GM18951 (cell line): Measurements from ENCODE around the gene ARHGEF25.
"Not testable (repeated sequence)": the region's sequence is repeated elsewhere in the genome, so short reads cannot be mapped to it uniquely, and the experiment has no call there.

Experiments
- POLR2A ChIP-seq: IDR thresholded peaks from 4 replicates; pipeline ENCODE4 v1.6.1; 2011; ENCODE audit warnings: mild to moderate bottlenecking; ENCODE audit not compliant: insufficient read length, insufficient read depth; ENCODE audit errors: extremely low read depth
- in situ Hi-C: fragments of 300-500 bp; cut with MboI; formaldehyde crosslinking; loops from one replicate; pipeline ENCODE4 v1.12.0; 2022; ENCODE audit warnings: low sequenced_read_pairs, mixed read lengths, inconsistent platforms; ENCODE audit not compliant: unreplicated experiment

ARHGEF25 gene

DNA sequence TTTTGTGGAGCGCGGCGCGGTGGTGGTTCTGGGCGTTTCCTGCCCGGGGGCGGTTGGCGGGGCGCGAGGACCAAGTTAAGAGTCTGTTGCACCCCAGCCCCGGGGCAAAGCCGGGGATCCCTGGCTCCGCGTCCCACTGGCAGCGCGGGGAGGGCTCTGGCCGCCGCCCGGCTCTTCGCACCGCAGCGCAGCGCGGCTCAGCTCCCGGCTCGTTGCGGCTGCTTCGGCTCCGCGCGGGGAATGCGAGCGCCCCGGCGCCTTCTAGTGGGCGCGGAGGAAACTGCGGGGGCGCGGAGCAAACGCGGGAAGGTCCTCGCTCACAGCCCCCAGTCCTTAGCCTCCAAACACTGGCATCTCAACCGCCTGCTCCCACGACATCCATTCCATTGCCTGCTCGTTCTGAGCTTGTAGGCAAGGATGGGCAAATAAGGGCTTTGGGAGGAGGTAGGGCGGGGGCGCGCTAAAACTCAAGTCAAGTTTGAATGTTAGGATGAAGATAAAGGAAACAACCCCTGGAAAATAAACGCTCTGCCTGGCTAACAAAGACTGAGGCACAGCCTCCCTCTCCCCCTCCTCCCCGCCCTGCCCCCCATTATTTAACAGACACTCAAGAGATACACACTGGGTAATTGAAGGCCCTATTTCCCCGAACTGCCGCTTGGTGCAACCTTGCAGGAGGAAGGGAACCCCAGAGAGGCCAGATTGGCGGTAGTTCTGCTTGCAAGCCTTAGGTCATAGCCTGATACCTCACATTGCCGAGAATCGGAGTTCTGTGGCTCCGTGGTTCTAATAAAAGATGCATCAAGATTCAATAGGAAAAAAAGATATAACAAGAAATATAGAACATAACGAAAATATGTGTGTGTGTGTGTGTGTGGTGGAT, 22.0 kb downstream of the ARHGEF25 start, which contains the start of gene B4GALNT1:
TSS of gene B4GALNT1 (minus strand) at position 244 of the 883 bp plus-strand sequence. CDS start 1,069 bp downstream, outside the sequence.
- no peak for TF ChIP-seq POLR2A
- in situ Hi-C loops: no loop called here

DNA sequence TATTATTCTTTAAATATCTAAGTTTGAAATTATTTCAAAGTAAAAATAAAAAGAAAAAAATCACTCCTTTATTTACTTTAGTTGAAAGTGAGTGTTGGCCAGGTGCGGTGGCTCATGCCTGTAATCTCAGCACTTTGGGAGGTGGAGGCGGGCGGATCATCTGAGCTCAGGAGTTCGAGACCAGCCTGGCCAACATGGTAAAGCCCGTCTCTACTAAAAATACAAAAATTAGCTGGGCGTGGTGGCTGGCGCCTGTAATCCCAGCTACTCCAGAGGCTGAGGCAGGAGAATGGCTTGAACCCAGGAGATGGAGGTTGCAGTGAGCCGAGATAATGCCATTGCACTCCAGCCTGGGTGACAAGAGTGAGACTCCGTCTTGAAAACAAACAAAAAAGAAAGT, 25.5 kb downstream of the ARHGEF25 start:
- in situ Hi-C loops: not testable (repeated sequence)

DNA sequence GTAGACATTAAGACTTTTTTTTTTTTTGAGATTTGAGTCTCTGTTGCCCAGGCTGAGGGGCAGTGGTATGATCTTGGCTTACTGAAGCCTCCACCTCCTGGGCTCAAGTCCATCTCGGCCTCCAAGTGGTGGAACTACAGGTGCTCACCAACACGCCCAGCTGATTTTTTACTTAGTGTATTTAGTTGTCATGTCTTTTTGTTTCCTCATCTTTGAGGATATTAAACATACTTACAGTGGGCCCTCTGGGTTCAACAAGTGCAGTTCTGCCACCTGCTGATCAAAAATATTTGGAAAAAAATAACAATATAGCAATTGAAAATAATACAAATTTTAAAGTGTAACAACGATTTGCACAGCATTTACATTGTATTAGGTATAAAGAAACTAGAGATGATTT, 26.1 kb downstream of the ARHGEF25 start:
- no peak for TF ChIP-seq POLR2A
- in situ Hi-C loops: no loop called here

DNA sequence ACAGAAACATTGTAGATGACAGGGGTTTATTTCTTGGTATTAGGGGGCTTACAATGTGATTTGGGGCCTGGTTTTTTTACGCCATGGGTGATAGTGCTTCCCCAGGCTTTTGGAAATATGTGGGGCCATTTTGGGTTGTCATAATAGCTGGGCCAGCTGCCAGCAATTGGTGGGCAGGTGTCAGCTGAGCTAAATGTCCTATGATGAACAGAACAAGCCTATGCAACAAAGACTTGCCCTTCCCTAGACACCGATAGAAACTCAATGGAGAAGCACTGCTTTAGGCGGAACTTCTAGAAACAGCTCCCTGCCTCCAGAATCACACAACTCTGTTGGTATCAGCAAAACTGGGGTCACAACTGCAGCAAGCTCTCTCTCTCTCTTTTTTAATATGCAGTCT, 26.9 kb downstream of the ARHGEF25 start:
- TF ChIP-seq POLR2A: no peak
- in situ Hi-C loops: no loop called here

DNA sequence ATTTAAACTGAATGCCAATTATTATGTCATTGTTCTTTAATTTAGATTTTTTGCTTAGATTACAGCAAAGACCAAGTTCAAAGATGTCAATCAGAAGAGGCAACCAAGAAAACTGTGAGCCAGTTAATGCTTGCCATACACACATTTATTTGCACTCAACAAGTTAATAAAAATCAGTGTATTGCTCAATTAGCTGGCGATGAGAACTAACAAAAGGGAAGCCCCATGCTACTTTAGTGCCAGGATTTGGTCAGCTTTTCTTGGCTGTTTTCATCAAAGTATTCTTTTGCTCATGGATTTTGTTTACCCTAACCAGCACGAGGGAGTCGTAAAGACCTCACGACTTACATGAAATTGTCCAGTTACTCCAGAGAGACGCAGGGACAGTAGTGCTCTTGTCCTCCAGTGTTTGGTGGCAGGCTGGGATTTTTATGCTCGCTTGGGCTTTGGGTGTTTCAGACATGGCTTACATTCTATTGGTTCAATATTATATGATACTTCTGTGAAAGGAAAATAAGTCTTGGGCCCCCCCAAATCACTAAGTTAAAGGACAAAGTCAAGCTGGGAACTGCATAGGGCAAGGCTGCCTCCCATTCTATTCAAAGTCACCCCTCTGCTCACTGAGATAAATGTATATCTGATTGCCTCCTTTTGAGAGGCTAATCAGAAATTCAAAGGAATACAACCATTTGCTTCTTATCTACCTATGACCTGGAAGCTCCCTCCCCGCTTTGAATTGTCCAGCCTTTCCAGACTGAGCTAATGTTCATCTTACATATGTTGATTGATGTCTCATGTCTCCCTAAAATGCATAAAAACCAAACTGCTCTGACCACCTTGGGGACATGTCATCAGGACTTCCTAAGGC, 29.2 kb downstream of the ARHGEF25 start:
- no peak for TF ChIP-seq POLR2A
- in situ Hi-C loops: no loop called here

DNA sequence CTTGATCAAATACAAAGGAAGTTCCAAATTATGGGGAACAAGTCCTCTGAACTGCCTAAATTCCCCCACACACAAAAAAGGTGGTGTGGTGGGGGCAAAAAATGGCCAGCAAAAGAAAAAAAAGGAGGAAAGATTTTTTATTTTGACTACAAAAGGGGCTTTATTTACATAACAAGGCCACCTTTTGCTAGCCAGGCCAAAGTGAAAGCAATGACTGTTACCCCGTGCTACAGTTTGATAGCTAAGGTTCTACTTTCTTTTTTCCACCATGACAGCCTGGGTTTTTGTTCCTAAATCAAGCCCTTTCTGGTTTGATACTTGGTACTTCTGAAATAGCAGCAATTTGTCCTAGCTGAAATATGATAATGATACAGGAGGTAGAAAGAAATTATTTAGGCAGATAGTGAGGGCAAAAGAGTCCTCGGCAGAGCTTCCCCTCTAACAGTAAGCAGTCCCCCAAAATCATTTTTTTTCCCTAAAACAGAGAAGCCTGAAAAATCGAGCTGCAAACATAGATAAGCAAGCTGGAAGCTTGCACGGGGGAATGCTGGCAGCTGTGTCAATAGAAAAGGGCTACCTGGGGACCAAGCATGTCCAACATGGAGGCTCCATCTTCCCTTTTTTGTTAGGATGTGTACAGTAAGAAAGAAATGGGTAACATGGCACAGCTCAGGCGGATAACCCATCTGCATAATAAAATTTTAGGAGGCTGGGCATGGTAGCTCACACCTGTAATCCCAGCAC, 30.6 kb downstream of the ARHGEF25 start:
- in situ Hi-C loops: no loop called here
- TF ChIP-seq POLR2A: no peak

DNA sequence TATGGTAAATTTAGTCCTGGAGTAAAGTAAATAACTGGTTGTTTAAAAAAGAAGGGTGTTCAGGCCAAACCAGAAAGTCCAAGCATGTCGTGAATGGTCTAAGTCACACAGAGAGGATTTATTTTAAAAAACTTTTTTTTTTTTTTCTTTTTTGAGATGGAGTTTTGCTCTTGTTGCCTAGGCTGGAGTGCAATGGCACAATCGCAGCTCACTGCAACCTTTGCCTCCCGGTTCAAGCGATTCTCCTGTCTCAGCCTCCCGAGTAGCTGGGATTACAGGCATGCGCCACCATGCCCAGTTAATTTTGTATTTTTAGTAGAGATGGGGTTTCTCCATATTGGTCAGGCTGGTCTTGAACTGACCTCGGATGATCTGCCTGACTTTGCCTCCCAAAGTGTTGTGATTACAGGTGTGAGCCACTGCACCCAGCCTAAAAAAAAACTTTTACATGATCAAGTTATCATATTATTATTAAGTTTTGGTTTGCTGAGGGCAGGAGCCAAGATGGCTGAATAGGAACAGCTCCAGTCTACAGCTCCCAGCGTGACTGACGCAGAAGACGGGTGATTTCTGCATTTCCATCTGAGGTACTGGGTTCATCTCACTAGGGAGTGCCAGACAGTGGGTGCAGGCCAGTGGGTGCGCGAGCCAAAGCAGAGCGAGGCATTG, 34.9 kb downstream of the ARHGEF25 start:
- in situ Hi-C loops: not testable (repeated sequence)

DNA sequence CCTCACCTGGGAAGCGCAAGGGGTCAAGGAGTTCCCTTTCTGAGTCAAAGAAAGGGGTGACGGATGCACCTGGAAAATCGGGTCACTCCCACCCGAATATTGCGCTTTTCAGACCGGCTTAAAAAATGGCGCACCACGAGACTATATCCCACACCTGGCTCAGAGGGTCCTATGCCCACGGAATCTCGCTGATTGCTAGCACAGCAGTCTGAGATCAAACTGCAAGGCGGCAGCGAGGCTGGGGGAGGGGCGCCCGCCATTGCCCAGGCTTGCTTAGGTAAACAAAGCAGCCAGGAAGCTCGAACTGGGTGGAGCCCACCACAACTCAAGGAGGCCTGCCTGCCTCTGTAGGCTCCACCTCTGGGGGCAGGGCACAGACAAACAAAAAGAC, 35.4 kb downstream of the ARHGEF25 start:
- in situ Hi-C loops: not testable (repeated sequence)

DNA sequence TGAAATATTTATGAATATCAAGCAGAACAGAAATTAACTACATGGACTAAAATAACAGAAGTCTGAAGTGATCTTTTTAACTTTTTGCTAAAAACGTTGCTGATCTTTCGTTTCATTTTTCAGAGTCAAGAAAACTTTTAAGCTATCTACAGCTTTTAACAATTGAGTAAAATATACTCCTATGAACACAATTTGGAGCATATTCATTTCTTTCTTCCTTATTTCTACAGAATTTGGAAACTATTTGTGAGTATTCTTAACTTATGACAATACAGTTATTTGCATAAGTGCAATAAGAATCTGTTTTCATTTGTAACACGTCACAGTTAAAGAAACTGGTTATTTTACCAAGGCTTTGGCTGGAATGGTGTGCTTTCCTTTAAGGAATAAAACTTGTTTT, 42.8 kb downstream of the ARHGEF25 start:
- in situ Hi-C loops: no loop called here
- TF ChIP-seq POLR2A: no peak

DNA sequence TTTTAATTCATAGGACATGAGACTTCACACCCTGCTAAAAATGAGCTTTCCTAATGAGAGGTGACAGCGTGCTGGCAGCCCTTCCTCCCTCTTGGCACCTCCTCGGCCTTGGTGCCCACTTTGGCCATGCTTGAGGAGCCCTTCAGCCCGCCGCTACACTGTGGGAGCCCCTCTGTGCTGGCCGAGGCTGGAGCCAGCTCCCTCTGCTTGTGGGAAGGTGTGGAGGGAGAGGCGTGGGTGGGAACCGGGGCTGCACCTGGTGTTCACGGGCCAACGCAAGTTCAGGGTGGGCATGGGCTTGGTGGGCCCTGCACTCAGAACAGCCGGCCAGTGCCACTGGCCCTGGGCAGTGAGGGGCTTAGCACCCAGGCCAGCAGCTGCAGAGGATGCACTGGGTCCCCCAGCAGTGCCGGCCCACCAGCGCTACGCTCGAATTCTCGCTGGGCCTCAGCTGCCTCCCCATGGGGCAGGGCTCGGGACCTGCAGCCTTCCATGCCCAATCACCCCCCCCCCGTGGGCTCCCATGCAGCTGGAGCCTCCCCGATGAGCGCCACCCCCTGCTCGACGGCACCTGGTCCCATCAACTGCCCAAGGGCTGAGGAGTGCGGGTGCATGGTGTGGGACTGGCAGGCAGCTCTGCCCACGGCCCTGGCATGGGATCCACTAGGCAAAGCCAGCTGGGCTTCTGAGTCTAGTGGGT, 44.5 kb downstream of the ARHGEF25 start:
- in situ Hi-C loops: no loop called here
- no peak for TF ChIP-seq POLR2A

DNA sequence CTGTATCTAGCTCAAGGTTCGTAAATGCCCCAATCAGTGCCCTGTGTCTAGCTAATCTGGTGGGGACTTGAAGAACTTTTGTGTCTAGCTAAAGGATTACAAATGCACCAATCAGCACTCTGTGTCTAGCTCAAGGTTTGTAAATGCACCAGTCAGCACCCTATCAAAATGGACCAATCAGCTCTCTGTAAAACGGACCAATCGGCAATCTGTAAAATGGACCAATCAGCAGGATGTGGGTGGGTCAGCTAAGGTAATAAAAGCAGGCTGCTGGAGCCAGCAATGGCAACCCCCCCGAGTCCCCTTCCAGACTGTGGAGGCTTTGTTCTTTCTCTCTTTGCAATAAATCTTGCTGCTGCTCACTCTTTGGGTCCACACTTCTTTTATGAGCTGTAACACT, 45.2 kb downstream of the ARHGEF25 start:
- in situ Hi-C loops: not testable (repeated sequence)

DNA sequence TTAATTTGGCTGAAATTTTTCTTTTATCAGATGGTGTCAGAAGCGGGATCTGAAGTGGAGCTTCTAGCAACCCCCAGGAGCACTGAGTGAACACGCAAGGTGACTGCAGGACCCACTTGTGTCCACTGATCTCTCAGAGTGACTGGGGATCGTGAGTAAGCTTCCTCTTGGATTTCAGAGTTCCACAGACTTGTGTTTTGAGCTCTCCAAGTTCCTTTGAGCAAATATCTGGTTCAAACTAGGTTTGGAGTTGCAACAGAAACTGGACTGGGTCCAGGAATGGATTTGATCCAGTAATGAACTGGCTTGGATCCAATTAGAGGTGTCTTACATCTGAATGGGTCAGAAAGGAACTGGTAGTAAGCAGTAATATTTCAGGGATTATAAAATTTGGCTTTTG, 46.5 kb downstream of the ARHGEF25 start:
- TF ChIP-seq POLR2A: no peak
- in situ Hi-C loops: no loop called here
